GM12874 (cell line): ENCODE results near the gene LHPP.

Experiments
- CTCF ChIP-seq: IDR thresholded peaks from 2 replicates; pipeline ENCODE4 v1.5.1; 2011; ENCODE audit warnings: low read depth, mild to moderate bottlenecking, control low read depth, low read length, moderate library complexity; ENCODE audit not compliant: insufficient read depth

LHPP gene

GRCh38 chr10:124654686-124655085 lies 193.1 kb downstream of the LHPP start:
- no peak for TF ChIP-seq CTCF

DNA sequence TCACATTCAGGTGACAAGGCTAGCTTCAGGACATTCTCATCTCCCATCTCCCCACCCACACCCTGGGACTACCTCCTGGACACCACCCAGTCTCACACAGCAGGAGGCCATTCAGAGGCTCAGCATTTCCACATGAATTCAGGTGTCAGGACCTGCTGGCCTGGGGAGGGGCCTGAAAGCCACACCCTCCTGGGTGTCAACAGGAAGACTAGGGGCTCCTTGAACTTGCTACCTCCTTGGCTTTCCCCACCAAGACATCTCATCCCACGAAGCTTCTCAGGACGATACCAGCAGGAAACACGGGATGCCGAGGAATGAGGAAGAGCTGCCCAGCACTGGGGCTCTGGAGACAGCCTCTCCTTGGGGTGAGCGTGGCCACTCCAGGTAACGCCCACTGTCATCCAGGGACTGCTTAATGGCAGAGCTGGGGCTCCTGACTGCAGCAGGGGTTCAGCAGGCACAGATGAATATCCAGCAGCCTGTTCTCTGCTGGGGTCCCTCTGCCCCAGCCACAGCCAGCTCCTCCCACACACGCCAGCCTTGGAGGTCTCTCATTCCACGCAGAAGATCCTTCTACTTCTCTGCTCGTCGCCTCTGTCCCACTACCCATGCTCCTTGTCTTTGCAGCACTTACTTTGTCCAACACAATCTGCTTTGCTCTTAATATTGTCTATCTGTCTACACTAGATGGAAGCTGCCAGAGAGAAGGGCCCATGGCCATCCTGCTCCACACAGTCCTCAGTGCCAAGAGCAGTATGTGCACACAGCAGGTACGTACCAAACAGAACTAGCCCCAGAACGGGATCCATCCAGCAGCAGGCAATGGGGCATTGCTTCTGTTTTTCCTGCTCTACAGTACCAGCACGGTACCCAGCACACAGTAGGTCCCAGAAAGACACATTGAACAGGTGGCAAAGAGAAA lies 193.8 kb downstream of the LHPP start:
- TF ChIP-seq CTCF = no peak

GRCh38 chr10:124656113-124656490 lies 194.5 kb downstream of the LHPP start:
- TF ChIP-seq CTCF = no peak

- no peak for TF ChIP-seq CTCF
These were observed 194.9 kb downstream of the LHPP start for GRCh38 chr10:124656541-124656940.

DNA sequence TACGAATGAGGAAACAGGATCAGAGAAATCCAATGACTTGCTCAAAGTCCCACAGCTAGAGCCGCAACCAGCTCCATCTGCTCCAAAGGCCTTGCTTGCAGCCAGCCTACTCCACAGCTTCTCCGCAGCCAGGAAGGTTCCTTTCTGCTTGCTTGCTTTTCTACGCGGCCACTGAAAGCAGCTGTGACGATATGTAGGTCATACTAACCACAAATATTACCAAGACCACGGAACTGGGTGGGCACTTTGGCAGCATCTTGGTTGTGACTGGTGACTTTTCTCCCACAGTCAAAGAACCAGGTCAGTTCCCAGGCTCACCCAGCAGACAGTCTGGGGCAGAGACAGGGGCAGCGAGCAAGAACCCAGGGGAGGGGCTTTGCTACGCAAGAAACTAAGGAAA lies 196.2 kb downstream of the LHPP start:
- TF ChIP-seq CTCF = no peak

DNA sequence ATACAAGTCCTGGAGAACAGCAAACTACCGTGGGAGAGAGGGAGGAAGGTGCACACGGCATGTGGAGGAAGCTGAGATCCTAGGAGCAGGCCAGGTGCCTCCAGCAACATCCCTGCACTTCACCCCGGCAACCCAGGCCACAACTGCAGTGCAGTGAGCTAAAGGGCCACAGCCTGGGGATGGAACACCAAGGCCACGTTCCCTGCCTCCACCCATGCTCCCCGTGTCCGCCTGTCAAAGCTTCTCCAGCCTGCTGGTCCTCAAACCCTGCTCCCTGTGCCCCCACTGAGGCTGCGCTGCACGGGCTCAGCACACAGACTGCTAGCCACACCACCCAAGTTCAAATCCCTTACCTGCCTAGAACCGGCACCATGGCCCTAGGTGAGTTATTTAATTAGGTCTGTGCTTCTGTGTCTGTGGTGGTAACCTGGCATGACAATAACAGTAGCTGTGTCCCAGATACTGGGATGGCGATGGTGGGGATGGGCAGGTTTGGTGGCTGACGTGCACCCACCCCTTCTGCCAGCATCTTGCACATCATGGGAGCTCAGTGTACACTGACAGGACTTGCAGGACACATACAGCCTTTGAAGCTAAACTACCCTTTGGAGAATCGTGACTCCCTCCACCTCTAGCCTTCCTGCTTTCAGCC lies 197.1 kb downstream of the LHPP start:
- TF ChIP-seq CTCF = no peak

DNA sequence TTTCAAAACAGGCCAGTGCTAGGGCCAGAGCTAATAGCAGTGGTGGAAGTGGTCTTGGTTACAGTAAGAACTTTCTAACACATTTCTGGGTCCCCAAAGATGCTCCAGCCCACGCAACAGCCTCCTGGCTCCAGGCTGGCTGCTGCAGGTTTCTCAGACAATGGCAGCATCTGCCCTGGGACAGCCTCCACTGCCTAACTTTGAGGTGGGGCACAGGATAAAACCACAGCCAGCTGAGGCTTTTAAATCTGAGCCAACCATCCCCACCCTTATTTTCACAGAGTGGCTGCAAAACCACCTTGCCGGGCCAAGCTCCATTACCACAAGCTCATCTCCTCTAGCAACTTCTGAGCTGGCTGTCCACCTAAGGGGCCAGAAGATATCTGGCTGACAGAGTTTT lies 197.8 kb downstream of the LHPP start:
- TF ChIP-seq CTCF = no peak
